BJ (cell line): ENCODE data around the gene BICD2. TPM values are rescaled to one million over a fixed set of nuclear protein-coding genes. Genes with fewer than 3 reads are reported as not detected.
A peak's percentile ranks its signal among the peaks of the same experiment; 100 is the strongest.

Source experiments
- CTCF ChIA-PET: fragments of 350-600 bp; formaldehyde crosslinking; extraction: SDS; loops from one replicate; lab custom pipeline; 2021; ENCODE audit warnings: antibody characterized with exemption, inconsistent platforms; lab: Yijun Ruan, JAX
- POLR2A ChIA-PET: fragments of 300-600 bp; sonication (Branson Sonifier 250); formaldehyde crosslinking; extraction: SDS; loops from one replicate; lab custom pipeline; 2021; ENCODE audit warnings: antibody characterized with exemption; lab: Charles Lee
- DNase-seq: peaks from one replicate; pipeline ENCODE4 v3.0.0-alpha.2; 2011; ENCODE audit warnings: low read depth
- H3K27me3 ChIP-seq: 2 replicates; pipeline ENCODE4 v1.6.0; 2011; ENCODE audit warnings: low read length; ENCODE audit not compliant: control insufficient read depth, insufficient read depth
- H3K36me3 ChIP-seq: 2 replicates; pipeline ENCODE4 v1.5.1; 2011; ENCODE audit warnings: low read length; ENCODE audit not compliant: control insufficient read depth, insufficient read depth
- H3K4me3 ChIP-seq: 2 replicates; pipeline ENCODE4 v1.5.1; 2011; ENCODE audit warnings: low read depth, mild to moderate bottlenecking, control low read depth, low read length
- CTCF ChIP-seq: IDR thresholded peaks from 2 replicates; pipeline ENCODE4 v1.5.1; 2011; ENCODE audit warnings: low read depth, mild to moderate bottlenecking, control low read depth, inconsistent platforms, low read length, moderate library complexity; ENCODE audit not compliant: insufficient read depth
- polyA plus RNA-seq: library from polyadenylated mRNA; depleted of rRNA; stranded (reverse); fragments of >200 nt; gene quantifications from 2 replicates; pipeline ENCODE4 v1.2.3, GENCODE V29; 2011

Gene BICD2
- polyA plus RNA-seq, 1 experiment = 11.6 TPM

- no peak for DNase-seq
- peak; percentile 23; the same call in 1 of the 2 replicates for TF ChIP-seq CTCF
- ChIA-PET CTCF (interaction anchor here (0.6 to 1.3 kb wide), 3 partner anchors 17 to 367 kb away, joined by 3 read pairs; partner anchors contain the start of gene IPPK), POLR2A (no interaction called here)
- no peaks in the 10 kb centered on the region for H3K27me3 ChIP-seq
- no peak overlapping the region for H3K4me3 ChIP-seq
- no peaks in the 10 kb centered on the region for H3K36me3 ChIP-seq
Observed at GRCh38 chr9:92686954-92687353, 77.7 kb downstream of the BICD2 start.

DNA sequence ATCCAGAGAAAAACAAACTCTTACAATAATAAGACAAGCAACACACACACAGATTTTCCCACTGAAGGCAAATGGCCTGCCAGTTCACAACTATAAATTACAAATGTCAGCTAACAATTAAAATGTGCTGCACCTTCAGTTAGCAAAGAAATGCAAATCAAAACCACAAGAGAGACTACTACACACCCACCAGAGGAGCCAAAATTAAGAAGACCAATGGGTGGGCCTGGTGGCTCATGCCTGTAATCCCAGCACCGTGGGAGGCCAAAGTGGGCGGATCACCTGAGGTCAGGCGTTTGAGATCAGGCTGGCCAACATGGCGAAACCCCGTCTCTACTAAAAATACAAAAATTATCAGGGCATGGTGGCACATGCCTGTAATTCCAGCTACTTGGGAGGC is 79.6 kb downstream of the BICD2 start:
- DNase-seq = no peak
- TF ChIP-seq CTCF = no peak
- Histone ChIP-seq H3K36me3 (no peaks in the 10 kb centered on the region), H3K27me3 (no peaks in the 10 kb centered on the region), H3K4me3 (no peak overlapping the region)
- CTCF ChIA-PET = no interaction called here
- POLR2A ChIA-PET = no interaction called here

GRCh38 chr9:92682269-92682668 is 82.4 kb downstream of the BICD2 start:
- H3K36me3 ChIP-seq = no peaks in the 10 kb centered on the region
- no peak for DNase-seq
- CTCF ChIA-PET = no interaction called here
- H3K27me3 ChIP-seq = no peaks in the 10 kb centered on the region
- TF ChIP-seq CTCF = no peak
- POLR2A ChIA-PET = no interaction called here
- no peak overlapping the region for H3K4me3 ChIP-seq

DNA sequence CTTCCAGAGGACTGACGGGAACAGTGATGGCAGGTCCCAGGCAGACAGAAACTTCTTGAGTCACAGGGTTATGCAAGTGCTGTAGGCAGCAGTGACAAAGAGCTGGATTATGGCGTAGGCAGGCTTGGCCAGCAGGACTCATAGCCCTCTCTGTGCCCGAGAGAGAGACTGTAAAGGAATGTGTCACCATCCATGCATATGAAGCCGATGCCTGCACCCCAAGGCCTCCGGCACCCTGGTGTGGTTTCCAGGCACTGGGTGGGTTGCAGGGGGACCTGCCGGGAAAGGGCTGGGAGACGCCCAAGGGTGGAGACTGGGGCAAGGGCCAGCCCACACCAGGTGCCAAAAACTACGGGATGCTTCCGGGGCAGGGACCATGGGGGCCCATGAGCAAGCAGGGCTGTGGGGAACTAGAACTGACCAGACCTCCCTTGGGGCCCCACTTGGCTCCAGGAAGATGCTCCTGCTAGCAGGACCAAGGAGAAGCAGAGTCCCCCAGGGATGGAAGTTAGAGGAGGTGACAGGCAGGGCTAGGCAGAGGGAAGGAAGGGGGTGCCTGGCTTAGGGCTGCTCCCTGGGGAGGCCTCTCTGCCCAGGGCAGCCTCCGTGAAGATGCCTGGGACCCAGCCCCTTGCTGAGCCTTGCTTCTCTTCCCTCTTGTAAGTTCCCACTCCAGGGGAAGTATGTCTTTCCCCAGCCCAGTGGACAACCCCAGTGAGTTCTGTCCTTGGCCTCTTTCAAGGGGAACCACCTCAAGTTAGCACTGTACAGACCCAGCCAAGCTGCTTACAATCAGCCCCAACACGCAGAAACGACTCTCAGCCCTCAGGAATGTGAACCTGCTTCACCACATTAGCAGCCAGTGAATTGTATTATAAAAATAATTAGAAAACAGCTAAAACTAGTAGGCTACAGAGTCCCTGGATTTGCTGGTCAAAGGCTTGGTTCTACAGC is 84.2 kb downstream of the BICD2 start:
- TF ChIP-seq CTCF = no peak
- no peaks in the 10 kb centered on the region for H3K36me3 ChIP-seq
- no peaks in the 10 kb centered on the region for H3K27me3 ChIP-seq
- ChIA-PET POLR2A (interaction anchor here (0.6 kb wide), 1 partner anchor 8 kb away, joined by 7 read pairs; no protein-coding TSS in a partner anchor), CTCF (interaction anchor here (1.9 kb wide), 1 partner anchor 10 kb away, joined by 4 read pairs; no protein-coding TSS in a partner anchor)
- no peak for DNase-seq
- H3K4me3 ChIP-seq = no peak overlapping the region

DNA sequence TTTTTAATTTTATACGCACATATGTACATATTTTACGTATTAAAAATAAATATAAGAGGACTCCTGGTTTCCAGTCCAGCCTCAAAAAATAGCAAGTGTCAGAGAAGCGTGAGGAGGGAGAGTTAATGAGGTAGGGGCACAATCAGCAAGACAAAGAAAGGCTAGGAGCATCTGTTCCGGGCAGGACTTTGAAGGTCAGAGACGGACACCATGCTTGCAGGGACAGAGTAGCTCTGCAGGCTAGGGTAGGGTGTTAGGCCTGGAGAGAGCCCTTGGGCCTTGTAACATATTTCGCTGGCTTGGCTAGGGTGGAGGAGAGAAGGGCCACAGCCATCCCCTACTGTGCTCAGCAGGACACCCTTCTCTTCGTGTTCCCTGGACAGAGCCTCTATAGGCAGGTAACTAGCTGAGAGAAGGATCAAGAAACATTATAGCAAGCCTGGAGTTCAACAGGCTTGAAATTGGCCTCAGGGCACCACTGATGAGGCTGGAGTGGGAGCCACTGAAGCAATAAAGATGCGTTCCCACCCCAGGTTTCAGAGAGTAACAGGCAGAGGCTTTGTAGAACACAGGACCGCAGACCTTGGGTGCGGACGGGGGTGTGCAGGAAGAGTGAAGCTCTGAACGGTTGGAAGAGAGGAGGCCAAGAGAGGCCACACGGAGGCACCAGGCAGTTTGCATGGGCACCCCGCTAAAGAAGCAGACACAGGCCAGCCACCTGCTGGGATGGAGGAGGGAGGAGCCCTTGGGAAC is 85.0 kb downstream of the BICD2 start:
- CTCF ChIA-PET = interaction anchor here (1.9 kb wide), 1 partner anchor 9 kb away, joined by 4 read pairs; no protein-coding TSS in a partner anchor
- H3K27me3 ChIP-seq = no peaks in the 10 kb centered on the region
- no peak for TF ChIP-seq CTCF
- no peaks in the 10 kb centered on the region for H3K36me3 ChIP-seq
- no peak overlapping the region for H3K4me3 ChIP-seq
- no peak for DNase-seq
- POLR2A ChIA-PET = no interaction called here
